ENCODE results near the gene LUZP2.

The LUZP2 gene

GRCh38 chr11:24642648-24643047, 145.8 kb downstream of the LUZP2 start:
- Histone ChIP-seq H3K79me2 (ENCODE audit: insufficient read depth, low read length) (no peaks in the 10 kb centered on the region), H4K20me1 (ENCODE audit: insufficient read depth, low read length) (no peaks in the 10 kb centered on the region), H3K9me3 (ENCODE audit: low read length) (no peaks in the 10 kb centered on the region)

GRCh38 chr11:24645563-24645962, 148.7 kb downstream of the LUZP2 start:
- no peaks in the 10 kb centered on the region for H3K4me1 ChIP-seq (ENCODE audit: insufficient read depth, low read length, severe bottlenecking)
- H3K27me3 ChIP-seq (ENCODE audit: insufficient read depth, low read length), result no peaks in the 10 kb centered on the region
- H3K4me3 ChIP-seq (ENCODE audit: low read depth, low read length, poor library complexity, severe bottlenecking), result no peak overlapping the region
- no peaks in the 10 kb centered on the region for H3K36me3 ChIP-seq (ENCODE audit: insufficient read depth, low read length)
- H3K9ac ChIP-seq (ENCODE audit: low read length), result no peak overlapping the region
- no peak overlapping the region for H2AFZ ChIP-seq (ENCODE audit: low read length)
- H3F3A ChIP-seq (ENCODE audit: insufficient read depth, low read length), result no peaks in the 10 kb centered on the region
- H3K4me2 ChIP-seq (ENCODE audit: low read length), result no peak overlapping the region
- TF ChIP-seq CTCF (IDR thresholded peaks at IDR 0.05; ENCODE audit: low read length) (no peak), EZH2 (IDR thresholded peaks at IDR 0.05; ENCODE audit: borderline replicate concordance, low read length) (no peak)
- H3K9me3 ChIP-seq (ENCODE audit: low read length), result no peaks in the 10 kb centered on the region
- H3K27ac ChIP-seq (ENCODE audit: low read depth, low read length, poor library complexity, severe bottlenecking), result no peak overlapping the region
- no peaks in the 10 kb centered on the region for H3K9me2 ChIP-seq (ENCODE audit: low read depth, low read length)
- H3K79me2 ChIP-seq (ENCODE audit: insufficient read depth, low read length), result no peaks in the 10 kb centered on the region
- H4K20me1 ChIP-seq (ENCODE audit: insufficient read depth, low read length), result no peaks in the 10 kb centered on the region

More at GRCh38 chr11:24642648-24643047, 145.8 kb downstream of the LUZP2 start:
- no peaks in the 10 kb centered on the region for H3K36me3 ChIP-seq (ENCODE audit: insufficient read depth, low read length)
- H3K4me1 ChIP-seq (ENCODE audit: insufficient read depth, low read length, severe bottlenecking), result no peaks in the 10 kb centered on the region
- no peaks in the 10 kb centered on the region for H3K9me2 ChIP-seq (ENCODE audit: low read depth, low read length)
- no peaks in the 10 kb centered on the region for H3F3A ChIP-seq (ENCODE audit: insufficient read depth, low read length)
- H3K4me3 ChIP-seq (ENCODE audit: low read depth, low read length, poor library complexity, severe bottlenecking), result no peak overlapping the region
- no peak overlapping the region for H2AFZ ChIP-seq (ENCODE audit: low read length)
- no peak overlapping the region for H3K4me2 ChIP-seq (ENCODE audit: low read length)
- H3K27ac ChIP-seq (ENCODE audit: low read depth, low read length, poor library complexity, severe bottlenecking), result no peak overlapping the region
- no peaks in the 10 kb centered on the region for H3K27me3 ChIP-seq (ENCODE audit: insufficient read depth, low read length)
- no peak for TF ChIP-seq CTCF (IDR thresholded peaks at IDR 0.05; ENCODE audit: low read length)
- no peak for TF ChIP-seq EZH2 (IDR thresholded peaks at IDR 0.05; ENCODE audit: borderline replicate concordance, low read length)
- no peak overlapping the region for H3K9ac ChIP-seq (ENCODE audit: low read length)

- no peaks in the 10 kb centered on the region for H3K27me3 ChIP-seq (ENCODE audit: insufficient read depth, low read length)
- H3K9me2 ChIP-seq (ENCODE audit: low read depth, low read length), result no peaks in the 10 kb centered on the region; the same call in 1 of the 2 replicates
- H3K9ac ChIP-seq (ENCODE audit: low read length), result no peak overlapping the region
- TF ChIP-seq EZH2 (IDR thresholded peaks at IDR 0.05; ENCODE audit: borderline replicate concordance, low read length) (no peak), CTCF (IDR thresholded peaks at IDR 0.05; ENCODE audit: low read length) (no peak)
- H3F3A ChIP-seq (ENCODE audit: insufficient read depth, low read length), result no peaks in the 10 kb centered on the region
- no peak overlapping the region for H2AFZ ChIP-seq (ENCODE audit: low read length)
- H3K36me3 ChIP-seq (ENCODE audit: insufficient read depth, low read length), result no peaks in the 10 kb centered on the region
- H3K27ac ChIP-seq (ENCODE audit: low read depth, low read length, poor library complexity, severe bottlenecking), result no peak overlapping the region
- H3K4me1 ChIP-seq (ENCODE audit: insufficient read depth, low read length, severe bottlenecking), result no peaks in the 10 kb centered on the region
- no peak overlapping the region for H3K4me3 ChIP-seq (ENCODE audit: low read depth, low read length, poor library complexity, severe bottlenecking)
- no peak overlapping the region for H3K4me2 ChIP-seq (ENCODE audit: low read length)
- H3K9me3 ChIP-seq (ENCODE audit: low read length), result no peaks in the 10 kb centered on the region
- H3K79me2 ChIP-seq (ENCODE audit: insufficient read depth, low read length), result no peaks in the 10 kb centered on the region
- H4K20me1 ChIP-seq (ENCODE audit: insufficient read depth, low read length), result no peaks in the 10 kb centered on the region
Observed at GRCh38 chr11:24651873-24652272, 155.0 kb downstream of the LUZP2 start.
